ENCODE results near the gene FIBIN.

FIBIN gene

DNA sequence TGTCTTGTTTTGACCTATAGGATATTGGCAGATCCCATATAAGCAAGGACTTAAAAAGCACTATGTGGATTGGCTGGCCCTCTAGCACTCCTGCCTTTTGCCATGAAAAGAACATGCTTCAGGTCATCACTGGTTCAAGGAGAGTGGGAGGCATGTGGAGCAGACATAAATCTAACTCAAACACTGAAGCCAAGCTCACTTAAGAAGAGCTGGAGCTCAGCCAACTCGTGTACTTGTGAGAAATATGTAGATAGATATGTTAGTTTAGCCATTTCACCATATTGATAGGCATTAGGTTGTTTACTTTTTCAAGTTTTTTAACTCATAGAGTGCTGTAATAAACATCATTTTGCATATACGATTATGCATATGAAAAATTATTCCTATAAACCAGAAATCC is 26.8 kb downstream of the FIBIN start:
- no peak for TF ChIP-seq CTCF (IDR thresholded peaks at IDR 0.05; ENCODE audit: low read depth, low read length)
- DNase-seq (ENCODE audit: low read depth in 2 of 2): peak in 1 of 2 donors; percentile 45
- H3K4me3 ChIP-seq (replicated peaks in 1 of 2; ENCODE audit: low read depth in 2 of 2, low read length in 2 of 2): no peak overlapping the region

- H3K4me3 ChIP-seq (replicated peaks in 1 of 2; ENCODE audit: low read depth in 2 of 2, low read length in 2 of 2): no peak overlapping the region
- DNase-seq (ENCODE audit: low read depth in 2 of 2): no peak
- TF ChIP-seq CTCF (IDR thresholded peaks at IDR 0.05; ENCODE audit: low read depth, low read length): no peak
Observed at GRCh38 chr11:27022659-27023251, 28.8 kb downstream of the FIBIN start.

DNA sequence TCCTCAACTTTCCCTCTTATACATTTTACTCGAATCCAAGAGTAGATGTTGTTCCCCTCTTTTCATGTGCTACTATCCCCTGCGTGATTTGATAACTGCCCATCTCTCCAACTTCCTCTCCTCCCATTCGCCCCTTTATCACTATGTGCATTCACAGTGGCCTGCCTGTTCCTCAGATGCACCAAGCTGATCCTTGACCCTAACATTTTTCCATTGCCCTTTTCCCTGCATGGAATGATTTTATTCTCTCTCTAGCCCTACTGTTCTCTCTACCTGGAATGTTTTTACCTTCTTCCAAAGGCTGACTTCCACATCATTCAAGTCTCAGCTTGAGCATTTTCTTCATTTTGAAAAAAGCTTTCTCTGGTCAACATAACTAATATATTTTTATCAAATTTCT is 31.0 kb downstream of the FIBIN start:
- no peak for DNase-seq (ENCODE audit: low read depth in 2 of 2)
- TF ChIP-seq CTCF (IDR thresholded peaks at IDR 0.05; ENCODE audit: low read depth, low read length): no peak
- H3K4me3 ChIP-seq (replicated peaks in 1 of 2; ENCODE audit: low read depth in 2 of 2, low read length in 2 of 2): no peak overlapping the region

- no peak for DNase-seq (ENCODE audit: low read depth in 2 of 2)
- H3K4me3 ChIP-seq (replicated peaks in 1 of 2; ENCODE audit: low read depth in 2 of 2, low read length in 2 of 2): no peak overlapping the region
- no peak for TF ChIP-seq CTCF (IDR thresholded peaks at IDR 0.05; ENCODE audit: low read depth, low read length)
Observed at GRCh38 chr11:27025312-27025955, 31.5 kb downstream of the FIBIN start.

- no peak for TF ChIP-seq CTCF (IDR thresholded peaks at IDR 0.05; ENCODE audit: low read depth, low read length)
- DNase-seq (ENCODE audit: low read depth in 2 of 2): no peak
- no peak overlapping the region for H3K4me3 ChIP-seq (replicated peaks in 1 of 2; ENCODE audit: low read depth in 2 of 2, low read length in 2 of 2)
Observed at GRCh38 chr11:27025957-27026733, 32.2 kb downstream of the FIBIN start.

GRCh38 chr11:27028561-27028965 is 34.7 kb downstream of the FIBIN start:
- no peak overlapping the region for H3K4me3 ChIP-seq (replicated peaks in 1 of 2; ENCODE audit: low read depth in 2 of 2, low read length in 2 of 2)
- DNase-seq (ENCODE audit: low read depth in 2 of 2): peak in 1 of 2 donors; percentile 52
- no peak for TF ChIP-seq CTCF (IDR thresholded peaks at IDR 0.05; ENCODE audit: low read depth, low read length)
